ENCODE measurements around the gene DIP2C. TPM values are rescaled to one million over a fixed set of nuclear protein-coding genes. Genes with fewer than 3 reads are reported as not detected.

The DIP2C gene
- total and polyA plus RNA-seq, 2 donors (not counting 1 experiment from before 2014, with no cell fraction given): 1.3 to 1.9 TPM

- Mint-ChIP-seq H3K4me3 (peak overlapping the region; percentile 84), H3K27me3 (no peaks in the 10 kb centered on the region), H3K4me1 (peaks cover 88% of the 10 kb centered on the region), H3K27ac (peak overlapping the region; percentile 95), H3K9me3 (ENCODE audit: insufficient read depth) (no peaks in the 10 kb centered on the region)
- no peaks in the 10 kb centered on the region for H3K27me3 ChIP-seq (replicated peaks in 1 of 4; ENCODE audit: control extremely low read depth in 1 of 4, control insufficient read depth in 3 of 4, insufficient read depth in 4 of 4, low read length in 3 of 4)
- H3K9me3 ChIP-seq (ENCODE audit: control extremely low read depth in 1 of 3, control insufficient read depth in 2 of 3, insufficient read depth in 1 of 3, low read length in 2 of 3): no peaks in the 10 kb centered on the region
- H3K4me3 ChIP-seq (ENCODE audit: control extremely low read depth in 1 of 5, extremely low read depth in 1 of 5, insufficient read depth in 1 of 5, low read depth in 2 of 5, low read length in 4 of 5): peak overlapping the region in 4 of 5 experiments; percentile 40 to 51 (median 46)
- 27% methylated on average over 8 of the region's 14 CpGs for whole genome bisulfite sequencing (ENCODE audit: insufficient coverage)
- ATAC-seq (ENCODE audit: low read depth): peak; percentile 79
- H3K4me1 ChIP-seq (ENCODE audit: control insufficient read depth in 2 of 2, insufficient read depth in 2 of 2, low read length in 2 of 2): peaks cover 82 to 94% of the 10 kb centered on the region in 2 donors
- peak overlapping the region; percentile 62 for H3K4me2 ChIP-seq (replicated peaks; ENCODE audit: low read depth, low read length, poor library complexity, severe bottlenecking)
- no peaks in the 10 kb centered on the region for H4K20me1 ChIP-seq (ENCODE audit: control insufficient read depth, insufficient read depth, low read length, poor library complexity, severe bottlenecking)
- H3K79me2 ChIP-seq (ENCODE audit: control insufficient read depth, insufficient read depth, low read length): peaks cover 7% of the 10 kb centered on the region
- peak overlapping the region; percentile 65 for H2AFZ ChIP-seq (ENCODE audit: insufficient read depth, low read depth, low read length, poor library complexity, severe bottlenecking)
- no peak for TF ChIP-seq CTCF (IDR thresholded peaks at IDR 0.05)
- no peak for TF ChIP-seq EZH2 (IDR thresholded peaks at IDR 0.05; ENCODE audit: borderline replicate concordance, insufficient read depth, low read depth, low read length, poor library complexity, severe bottlenecking)
- intact Hi-C loops (cut with micrococcal nuclease): loop anchor here (1.0 to 10.0 kb wide), 3 partner anchors 29 to 733 kb away; partner anchors contain the start of gene IDI1
- peak overlapping the region; percentile 61 for H3K9ac ChIP-seq (ENCODE audit: low read length)
- ChIA-PET POLR2A (interaction anchor here (1.2 kb wide), 1 partner anchor 176 kb away, joined by 3 read pairs; no protein-coding TSS in a partner anchor), CTCF (interaction anchor here (1.6 kb wide), 1 partner anchor 10 kb away, joined by 4 read pairs; no protein-coding TSS in a partner anchor)
- DNase-seq: peak; percentile 73
- peak overlapping the region; percentile 79 to 89 for H3K27ac ChIP-seq (ENCODE audit: low read length in 2 of 2)
- H3K36me3 ChIP-seq (replicated peaks in 1 of 2; ENCODE audit: control extremely low read depth in 1 of 2, control insufficient read depth in 1 of 2, extremely low read depth in 1 of 2, insufficient read depth in 2 of 2, low read length in 1 of 2): no peaks in the 10 kb centered on the region
These were observed 377.4 kb downstream of the DIP2C start for GRCh38 chr10:311901-312665.
